GM19324 (cell line): ENCODE measurements around the gene PTPN1.

Source experiments
- ATAC-seq: cut with Tn5 transposase; IDR thresholded peaks from one replicate; pipeline ENCODE4 v1.9.1; 2021; ENCODE audit warnings: mild to moderate bottlenecking, moderate library complexity; ENCODE audit not compliant: unreplicated experiment, low FRiP score

The PTPN1 gene

DNA sequence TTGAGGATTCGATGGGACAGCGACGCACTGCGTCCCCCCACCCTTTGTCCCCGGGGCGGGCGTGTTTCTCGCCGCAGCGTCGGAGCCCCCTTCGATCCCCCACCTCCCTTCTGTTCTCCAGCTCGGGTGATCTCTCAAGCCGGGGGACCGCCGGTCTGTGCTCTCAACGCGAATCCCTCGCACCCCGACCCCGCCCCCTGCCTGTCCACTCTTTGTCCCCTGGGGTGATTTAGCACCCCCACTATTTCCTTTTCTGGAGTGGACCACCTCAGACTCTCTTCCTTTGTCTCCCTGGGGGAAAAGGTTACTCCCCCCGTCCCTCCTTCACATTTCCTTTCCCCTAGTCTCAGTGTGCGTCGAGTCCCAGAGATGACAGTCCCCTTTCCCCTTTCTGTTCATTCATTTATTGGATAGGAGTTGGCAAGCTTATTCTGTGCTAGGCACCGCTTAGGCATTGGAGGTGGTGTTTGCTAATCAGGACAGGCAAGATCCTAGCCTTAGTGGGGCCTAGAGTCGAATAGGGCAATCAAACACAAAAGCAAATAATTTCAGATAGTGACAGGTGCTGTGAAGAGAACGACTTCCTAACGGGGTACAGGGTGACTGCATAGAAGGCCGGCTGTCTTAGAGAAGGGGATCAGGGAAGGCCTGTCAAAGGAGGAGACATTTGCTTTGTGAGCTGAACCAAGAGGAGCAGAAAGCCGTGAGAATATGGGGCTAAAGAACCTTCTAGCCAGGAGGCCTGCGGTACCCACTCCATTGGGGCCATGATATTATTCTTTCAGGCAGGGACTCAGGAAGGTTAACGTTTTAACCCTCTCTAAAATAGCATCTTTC, 741 bp downstream of the PTPN1 start:
- ATAC-seq: peak; percentile 1

DNA sequence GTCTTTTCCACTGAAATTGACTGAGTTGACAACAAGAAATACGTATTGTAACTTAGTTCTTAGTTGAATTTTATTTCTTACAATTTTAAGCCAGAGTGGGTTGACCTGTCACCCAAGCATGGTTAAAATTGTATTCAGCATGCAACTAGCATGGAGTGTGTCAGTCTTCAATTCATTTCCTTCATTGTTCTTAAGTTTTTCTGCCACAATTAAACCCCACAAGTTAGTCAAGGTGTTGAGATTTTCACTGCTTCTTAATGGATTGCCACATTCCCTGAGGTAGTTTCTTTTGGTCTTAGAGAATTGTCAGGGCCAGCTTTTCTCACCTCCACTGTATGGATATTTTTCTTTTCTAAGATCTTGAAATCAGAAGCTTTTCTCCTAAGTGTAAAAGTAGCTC, 2.1 kb downstream of the PTPN1 start:
- ATAC-seq: no peak

DNA sequence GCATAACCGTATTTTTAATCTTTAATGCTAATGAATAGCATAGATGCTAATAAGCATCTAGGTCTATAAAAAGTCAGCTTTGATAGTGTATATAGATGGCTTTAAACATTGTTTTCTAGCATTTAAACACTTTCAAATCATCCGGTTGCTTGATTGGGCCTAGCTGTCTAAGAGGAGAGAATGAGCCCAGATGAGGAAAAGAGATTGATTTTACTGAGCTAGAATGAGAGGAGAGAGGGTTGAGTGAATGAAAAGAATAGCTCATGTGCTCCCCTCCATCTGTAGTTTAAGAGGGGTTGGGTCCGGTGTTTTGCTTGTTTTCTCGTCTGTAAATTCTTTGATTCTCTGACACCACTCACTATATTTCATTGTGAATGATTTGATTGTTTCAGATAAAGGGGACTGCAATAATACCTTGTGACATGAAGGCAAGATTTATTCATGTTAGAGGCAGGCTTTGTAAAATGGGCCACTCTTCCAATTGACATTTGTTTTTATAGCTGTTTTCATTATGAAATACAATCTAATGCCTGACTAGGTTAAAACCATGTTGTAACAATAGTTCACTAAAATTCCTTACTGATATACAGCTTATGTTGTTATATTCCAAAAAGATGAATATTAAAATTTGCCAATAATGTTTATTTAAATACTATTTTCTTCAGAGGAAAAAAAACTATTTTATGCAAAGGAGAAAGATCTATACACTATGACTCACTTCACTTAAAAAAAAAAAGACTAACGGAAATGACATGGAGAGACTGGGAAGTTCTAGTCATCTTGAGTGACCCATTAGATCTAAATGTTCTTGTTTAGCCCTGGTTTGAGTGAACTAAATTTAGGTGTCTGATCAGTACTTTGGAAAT, 3.2 kb downstream of the PTPN1 start:
- no peak for ATAC-seq

DNA sequence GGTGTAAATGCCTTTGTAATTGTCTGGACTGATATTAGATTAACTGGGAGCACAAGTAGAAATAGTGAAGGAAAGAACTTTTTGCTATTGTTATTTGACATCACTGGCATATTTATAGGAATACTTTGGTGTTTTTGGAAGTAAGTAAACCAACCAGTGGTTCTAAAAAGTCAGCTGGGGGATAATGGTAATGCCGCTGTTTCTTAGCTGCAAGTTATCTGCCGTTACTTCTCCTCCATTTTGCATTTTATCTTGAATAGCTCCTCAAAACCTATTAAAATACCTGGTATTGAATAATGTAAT, 3.8 kb downstream of the PTPN1 start:
- no peak for ATAC-seq

DNA sequence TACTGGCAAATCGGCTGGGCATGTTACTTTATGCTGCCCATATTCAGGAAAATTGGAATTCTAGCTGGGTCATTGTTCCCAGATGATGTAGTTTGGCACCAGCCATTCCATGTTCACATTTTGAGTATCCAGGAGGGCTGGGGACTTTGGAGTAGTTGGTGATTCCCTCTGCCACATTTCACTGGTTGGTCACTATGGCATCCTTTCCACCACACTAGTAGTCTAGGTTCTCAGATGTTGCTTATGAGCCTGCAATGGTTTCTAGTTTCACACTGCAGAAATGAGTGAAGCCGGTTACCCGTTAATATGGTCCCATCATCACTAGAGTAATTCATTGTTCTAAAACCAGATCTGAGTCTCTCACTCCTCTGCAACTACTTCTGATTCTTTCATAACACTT, 4.6 kb downstream of the PTPN1 start:
- no peak for ATAC-seq

DNA sequence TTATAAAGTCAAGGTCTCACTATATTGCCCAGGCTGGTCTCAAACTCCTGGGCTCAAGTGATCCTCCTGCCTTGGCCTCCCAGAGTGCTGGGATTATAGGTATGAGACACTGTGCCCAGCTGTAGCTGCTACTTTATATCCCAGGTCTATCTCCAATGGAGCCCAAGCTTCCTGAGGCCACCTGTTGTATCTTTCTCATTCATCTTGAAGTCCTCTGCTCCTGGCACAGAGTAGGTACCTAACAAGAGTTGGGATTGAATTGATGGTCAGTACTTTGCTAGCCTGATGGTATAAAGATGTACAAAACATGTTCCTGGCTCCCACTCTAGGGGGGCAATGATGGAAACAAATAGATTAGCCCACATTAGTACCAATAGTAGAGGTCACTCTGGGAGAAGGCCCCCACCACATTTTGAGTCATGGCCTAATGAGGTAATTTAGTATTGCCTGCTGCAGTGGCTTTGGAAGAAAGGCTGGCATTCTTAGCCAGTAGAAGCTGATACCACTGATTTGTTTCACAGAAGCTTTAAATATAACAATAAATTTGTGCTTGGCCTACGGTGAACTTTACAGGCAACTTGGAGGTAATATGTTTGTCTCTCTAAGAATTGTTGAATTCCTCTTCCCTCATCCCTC, 5.4 kb downstream of the PTPN1 start:
- ATAC-seq: no peak

DNA sequence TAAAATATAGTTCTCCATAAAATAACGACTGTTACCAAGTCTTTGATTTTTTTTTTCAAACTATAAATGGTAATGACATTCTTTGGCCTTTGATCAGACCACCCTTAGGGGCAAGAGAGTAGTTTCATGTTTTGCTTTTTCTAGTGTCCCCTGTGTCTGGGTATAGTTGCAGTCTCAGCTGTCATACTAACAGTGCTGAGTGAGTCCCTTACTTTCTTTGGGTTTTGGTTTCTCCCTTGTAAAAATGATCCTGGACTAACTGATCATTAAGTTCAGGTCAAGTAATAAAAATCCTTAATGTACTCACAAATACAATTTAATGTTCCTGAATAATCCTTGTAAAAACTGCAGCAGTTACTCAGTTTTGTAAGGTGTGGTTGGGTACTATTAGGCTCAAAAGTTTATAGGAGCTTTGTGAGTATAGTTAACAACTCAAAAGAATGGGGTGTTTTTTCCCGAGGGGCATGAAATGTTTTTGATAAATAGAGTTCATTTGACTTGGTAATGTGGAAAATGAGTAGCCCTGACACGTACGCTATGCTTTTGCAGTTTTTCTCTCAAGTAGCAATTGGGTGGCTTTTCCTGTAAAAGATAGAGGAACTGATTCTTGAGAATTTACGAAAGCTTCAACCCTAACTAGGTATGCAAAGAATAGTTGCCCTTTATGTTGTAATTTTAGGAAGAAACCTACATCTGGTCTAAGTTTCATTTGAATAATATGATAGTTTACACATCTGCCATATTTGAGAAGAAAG, 6.2 kb downstream of the PTPN1 start:
- ATAC-seq: peak; percentile 44

DNA sequence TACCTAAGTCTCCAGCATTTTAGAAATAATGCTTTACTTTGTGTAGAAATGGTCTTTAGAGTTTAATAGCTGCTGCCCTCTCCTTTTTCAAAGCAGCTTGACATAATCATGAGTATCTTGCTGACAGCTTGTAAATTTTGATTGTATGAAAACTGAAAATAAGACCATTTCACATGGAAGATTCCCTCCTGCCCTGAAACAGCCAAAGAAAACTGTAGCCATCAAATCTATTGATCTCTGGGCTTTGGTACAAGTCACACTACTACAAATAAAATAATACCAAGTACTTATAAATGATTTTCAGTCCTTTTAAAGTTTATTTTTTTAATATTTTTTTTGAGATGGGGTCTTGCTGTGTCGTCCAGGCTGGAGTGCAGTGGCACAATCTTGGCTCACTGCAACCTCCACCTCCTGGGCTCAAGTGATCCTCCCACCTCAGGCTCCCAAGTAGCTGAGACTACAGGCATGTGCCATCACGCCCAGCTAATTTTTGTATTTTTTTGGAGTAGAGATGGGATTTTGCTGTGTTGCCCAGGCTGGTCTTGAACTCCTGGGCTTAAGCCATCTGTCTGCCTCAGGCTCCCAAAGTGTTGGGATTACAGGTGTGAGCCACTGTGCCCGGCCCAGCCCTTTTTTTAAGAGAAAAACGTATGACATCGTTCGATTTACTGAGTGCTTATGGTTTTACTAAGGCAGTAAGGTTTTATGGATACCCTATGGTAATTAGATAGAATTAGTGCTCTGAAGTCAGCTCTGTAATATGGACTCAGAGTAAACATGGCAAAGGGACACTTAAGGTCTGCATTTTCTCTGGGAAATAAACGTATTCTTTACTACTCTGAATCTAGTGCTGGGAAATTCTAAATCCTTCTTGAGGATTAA, 7.0 kb downstream of the PTPN1 start:
- ATAC-seq: no peak

DNA sequence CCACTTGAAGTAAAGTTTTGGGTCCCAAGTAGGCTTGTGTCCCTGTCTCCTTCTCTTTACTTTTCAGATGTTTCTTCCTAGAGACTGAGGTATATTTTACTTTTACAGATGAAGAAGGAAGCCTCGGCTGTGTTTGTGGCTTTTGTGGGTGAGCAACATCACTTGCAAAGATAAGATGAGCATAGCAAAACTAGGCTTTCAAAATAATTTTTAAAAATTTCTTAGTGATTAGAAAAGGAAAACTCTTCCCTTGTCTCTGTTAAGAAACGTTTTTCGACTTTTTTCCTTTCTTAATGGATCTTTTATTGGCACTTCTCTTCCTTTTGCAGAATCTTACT, 7.6 kb downstream of the PTPN1 start:
- no peak for ATAC-seq

DNA sequence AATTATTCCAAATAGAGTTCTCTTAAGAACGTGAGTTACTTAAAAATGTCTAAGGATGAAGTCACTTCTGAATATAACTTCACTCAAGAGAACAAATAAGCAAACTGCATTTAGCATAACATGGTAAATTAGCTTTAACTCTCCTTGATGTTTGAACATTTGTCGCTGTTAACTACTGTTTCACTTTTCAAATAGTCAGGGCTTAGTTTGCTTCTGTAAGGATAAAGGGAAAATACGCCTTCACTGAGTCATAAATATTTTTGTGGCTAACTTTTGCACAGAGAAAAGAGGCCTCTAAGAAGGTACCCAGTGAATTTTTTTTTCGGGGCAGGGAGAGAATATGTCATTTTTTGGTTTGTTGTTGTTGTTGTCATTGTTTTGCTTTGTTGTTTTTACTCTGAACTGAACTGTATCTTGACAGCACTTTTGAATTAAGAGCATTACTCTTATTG, 8.1 kb downstream of the PTPN1 start:
- no peak for ATAC-seq

DNA sequence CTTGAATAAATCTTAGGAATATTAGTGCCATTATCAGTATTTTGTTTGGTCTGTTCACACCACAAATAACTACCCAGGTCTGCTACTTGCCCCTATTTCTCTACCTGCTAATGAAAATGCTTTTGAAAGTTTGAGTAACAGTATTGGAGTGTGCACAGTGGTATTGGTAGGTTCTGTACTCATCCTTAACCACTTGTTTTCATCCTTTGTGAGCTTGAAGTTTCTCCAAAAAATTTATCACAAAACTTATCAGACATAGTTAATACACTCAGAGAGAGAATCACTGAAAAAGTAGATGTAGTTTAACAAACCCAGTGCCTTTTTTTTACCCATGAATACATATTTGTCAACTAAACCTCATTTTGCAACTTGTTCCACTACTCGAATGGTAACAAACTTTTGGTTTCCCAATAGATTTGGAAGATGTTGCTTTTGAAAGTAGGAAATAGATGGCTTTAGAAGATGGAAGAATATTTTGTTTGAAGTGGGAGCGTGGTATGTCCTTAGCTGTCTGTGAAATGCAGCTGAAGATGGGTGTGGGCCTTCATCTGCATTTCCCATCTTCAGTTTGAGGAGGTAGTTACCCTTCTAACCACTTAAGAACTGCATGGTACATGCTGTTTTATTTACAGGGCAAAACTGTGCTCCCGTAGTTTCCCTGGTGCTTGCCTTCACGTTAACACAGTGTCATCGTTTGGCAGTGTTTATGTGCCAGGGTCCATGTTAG, 9.0 kb downstream of the PTPN1 start:
- no peak for ATAC-seq

DNA sequence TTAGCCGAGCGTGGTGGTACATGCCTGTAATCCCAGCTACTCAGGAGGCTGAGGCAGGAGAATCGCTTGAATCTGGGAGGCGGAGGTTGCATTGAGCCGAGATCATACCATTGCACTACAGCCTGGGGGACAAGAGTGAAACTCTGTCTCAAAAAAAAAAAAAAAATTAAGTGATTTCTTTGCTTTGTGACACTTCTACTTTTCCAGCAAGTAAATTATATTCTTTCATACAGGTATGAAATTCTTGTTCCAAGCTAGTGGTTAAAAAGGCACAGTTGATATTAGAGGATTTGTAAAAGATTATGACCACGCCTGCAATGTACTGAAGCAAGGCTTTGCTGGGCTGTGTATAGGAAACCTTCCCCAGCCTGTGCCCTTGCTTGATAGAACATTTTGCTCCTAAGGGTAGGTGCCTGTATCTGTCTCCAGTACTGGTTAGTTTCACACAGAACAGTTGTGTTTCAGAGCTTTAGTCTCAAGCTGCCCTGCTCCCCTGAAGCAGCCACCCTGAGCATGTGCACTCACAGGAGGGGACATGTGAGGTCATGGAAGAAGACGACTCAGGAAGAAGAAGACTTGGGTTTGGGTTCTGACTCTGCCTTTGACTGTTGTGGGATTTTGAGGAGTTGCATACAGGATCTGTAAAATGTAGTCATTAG, 10.2 kb downstream of the PTPN1 start:
- ATAC-seq: no peak

DNA sequence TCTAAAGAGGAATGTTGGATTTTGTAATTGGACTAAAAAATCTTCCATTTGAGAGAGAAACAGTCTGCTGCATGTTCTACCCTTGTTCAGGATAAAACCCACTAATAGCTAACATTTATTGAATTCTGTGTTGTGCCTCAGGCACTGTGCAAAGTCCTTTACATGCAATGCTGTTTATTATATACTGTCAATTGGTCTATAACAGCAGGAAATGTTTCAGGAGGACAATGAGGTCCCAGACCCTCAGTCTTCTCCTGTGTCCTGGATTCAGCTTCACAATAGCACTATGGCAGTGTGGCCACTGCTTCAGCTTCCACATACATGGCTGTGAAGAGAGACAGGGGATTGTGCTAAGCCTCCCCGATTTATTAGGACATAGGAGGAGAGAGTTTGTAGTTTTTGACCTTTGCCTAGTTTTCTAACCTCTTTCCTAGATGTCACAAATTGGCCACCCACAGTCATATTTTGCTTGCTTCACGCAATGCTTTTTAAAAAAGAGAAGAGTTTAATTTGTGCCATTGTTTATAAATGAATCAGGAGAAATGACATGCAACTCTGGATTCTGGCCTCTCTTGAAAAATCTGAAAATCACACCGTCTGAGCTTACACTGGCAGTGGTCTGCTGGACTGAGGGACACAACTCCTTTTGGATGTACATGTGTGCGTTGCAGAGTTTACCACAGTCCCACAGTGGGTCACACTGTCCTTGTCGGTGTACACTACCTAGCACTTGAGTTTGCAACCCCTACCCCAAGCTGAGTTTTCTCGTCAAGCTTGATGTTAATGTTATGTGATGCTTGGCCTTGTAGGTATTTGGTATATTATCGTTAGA, 11.3 kb downstream of the PTPN1 start:
- no peak for ATAC-seq

DNA sequence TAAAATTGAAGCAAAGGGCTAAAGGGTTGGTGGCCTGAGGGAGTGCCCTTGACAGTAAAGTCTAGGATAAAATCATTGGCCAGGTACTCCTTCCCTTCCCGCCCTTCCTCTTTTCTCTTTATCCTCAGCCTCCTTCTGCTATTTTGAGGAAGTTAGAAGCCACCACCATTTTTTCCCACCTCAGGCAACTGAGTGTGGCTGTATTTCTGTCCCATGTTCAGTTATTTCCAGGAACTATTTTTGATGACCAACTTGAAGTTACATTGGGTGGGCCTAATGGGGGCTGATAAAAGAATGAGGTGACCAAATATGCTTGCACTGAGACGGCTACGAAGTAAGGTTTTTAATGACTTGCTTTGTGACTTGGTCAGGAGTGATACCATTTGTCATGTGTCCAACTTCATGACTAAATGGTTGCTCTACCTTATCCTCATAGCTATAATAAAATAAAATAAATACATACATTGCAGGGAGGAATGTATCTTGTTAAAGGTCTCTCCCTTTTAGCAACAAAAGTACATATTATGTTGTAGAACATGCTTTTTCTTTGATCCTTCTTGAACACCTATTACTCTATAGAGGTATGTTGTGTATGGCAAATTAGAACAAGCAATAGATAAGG, 12.0 kb downstream of the PTPN1 start:
- no peak for ATAC-seq

DNA sequence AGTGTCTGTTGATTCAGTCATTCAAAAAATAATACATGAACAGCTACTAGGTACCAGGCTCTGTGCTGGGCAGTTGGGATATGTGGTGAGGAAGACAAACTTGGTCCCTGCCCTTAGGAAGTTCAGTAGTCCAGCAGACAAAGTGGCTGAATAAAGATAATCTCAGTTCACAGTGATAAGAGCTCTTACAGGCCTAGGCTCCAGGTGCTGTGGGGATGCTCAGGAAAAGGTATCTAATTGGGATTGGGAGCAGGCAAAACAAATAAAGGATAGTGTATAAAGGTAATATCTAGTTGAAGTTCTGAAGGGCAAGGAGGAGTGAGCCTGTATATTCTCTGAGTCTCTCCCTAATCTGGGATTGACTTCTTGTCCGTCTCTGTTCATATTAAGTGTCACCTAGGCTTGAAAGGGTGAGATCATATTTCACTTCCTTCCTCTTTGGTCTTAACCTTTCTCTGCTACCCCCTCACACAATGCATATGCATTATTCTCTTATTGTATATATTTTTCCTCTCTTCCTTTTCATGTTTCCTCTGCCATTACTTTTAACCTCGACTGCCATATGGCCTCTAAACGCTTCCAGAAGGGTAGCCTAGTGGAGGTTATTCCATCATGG, 13.5 kb downstream of the PTPN1 start:
- ATAC-seq: no peak

DNA sequence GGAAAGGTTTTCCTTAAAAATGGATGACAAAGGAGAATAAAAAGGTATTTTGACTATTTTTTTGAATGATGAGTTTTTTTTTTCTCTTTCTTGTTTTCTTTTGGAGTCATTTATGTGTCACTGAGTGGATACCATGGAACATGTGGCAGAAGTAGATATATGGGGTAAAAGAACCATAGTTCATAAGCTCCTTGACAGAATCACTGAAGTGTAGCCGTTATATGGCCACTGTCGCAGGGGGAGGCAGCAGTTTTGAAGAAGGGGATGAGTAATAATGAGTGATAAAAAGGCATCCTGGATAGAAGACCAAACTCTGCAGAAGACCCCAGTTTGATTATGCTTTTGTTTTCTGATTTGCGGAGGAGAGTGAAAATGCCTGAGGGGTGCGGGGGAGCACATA, 15.5 kb downstream of the PTPN1 start:
- no peak for ATAC-seq

DNA sequence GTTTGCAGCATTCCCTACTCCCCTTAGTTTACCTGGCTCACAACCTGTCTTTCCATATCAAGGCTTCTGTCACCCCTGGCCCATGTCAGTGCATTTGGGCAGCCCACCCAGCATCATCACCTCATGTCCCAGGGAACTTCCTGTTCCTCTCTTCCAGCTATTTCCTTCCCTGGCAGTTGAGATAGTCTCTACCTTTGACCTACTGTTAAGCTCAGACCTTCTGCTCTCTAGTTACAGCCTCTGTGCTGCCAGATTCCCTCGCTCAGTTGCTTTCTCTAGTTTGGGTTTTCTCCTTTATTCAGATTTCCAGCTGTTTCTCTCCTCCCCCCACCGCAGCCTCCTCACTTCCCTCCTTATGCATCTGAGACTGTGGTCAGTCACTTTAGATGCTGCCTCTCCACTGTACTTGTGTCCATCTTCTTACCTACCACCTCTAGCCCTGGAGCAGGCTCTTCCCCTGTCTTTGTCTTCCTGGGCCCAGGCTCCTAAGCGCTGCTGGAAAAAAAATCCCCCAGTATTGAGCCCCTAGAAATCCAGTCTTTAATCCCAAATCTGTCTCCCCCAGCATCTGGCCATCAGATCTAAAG, 16.3 kb downstream of the PTPN1 start:
- ATAC-seq: no peak
